Right hindlimb (tissue), 1 donor: ENCODE measurements around the gene PHC1.
A peak's percentile ranks its signal among the peaks of the same experiment; 100 is the strongest.
"Not testable (repeated sequence)": the region's sequence is repeated elsewhere in the genome, so short reads cannot be mapped to it uniquely, and the experiment has no call there.

Experiments used
- DNase-seq: peaks from one replicate; pipeline ENCODE4 v3.0.0-alpha.2; 2018

Gene PHC1

DNA sequence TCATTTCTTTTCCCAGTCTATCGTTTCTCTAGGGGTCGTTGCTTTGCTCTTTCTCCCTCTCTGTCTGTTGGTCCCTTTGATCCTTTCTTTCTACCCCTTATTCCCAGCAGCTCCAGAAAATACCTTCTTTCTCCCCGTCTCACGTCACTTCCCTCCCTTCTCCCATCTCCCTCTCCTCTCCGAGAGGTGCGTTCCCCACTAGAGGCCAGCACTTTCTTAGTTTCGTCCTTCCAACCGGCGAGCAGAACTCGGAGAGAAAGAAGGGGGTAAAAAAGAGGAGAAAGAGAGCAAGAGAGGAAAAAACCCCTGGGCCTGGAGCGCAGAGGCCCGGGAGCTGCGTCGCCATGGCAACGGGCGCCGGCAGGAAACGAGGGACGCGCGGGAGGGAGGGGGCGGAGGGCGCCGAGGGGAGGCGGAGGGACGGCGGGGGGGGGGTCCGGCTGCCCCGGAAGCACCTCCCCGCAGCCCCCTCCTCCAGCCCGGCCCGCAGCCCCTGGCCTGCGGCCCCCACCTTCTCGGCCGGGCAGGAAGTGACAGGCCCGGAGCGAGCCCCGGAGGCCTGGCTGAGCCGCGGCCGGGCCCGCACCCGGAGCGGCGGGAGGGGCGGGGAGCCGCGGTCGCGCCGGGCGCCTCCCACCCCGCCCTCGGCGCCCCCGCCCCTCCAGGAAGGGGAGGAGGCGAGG, at the start of gene PHC1:
Gene PHC1, plus strand, starts transcription at position 477 of the 683 bp plus-strand sequence. CDS start 3,169 bp downstream, outside the sequence.
- DNase-seq: peak; percentile 94

- DNase-seq: no peak
Measured at GRCh38 chr12:8866429-8866828, 47.9 kb upstream of the PHC1 start.

DNA sequence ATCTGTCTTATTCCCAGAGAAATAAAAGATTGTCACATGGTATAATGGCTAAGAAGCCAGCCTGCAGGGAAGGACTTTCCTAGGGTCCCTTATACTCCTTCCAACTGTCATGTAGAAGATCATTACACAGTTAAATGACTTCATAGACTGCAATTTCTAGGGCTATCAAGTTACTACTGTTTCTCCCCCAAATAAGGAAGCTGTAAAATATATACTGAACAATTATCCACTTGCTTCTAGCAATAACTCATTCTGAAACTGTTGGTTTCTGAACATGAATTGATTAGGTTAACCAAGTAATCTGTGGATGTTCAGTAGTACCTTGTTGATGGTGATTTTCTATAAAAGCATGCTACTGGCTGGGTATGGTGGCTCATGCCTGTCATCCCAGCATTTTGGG, 47.3 kb upstream of the PHC1 start:
- no peak for DNase-seq

GRCh38 chr12:8867786-8868185, 46.5 kb upstream of the PHC1 start:
- no peak for DNase-seq

GRCh38 chr12:8870586-8870985, 43.7 kb upstream of the PHC1 start:
- DNase-seq: no peak

DNA sequence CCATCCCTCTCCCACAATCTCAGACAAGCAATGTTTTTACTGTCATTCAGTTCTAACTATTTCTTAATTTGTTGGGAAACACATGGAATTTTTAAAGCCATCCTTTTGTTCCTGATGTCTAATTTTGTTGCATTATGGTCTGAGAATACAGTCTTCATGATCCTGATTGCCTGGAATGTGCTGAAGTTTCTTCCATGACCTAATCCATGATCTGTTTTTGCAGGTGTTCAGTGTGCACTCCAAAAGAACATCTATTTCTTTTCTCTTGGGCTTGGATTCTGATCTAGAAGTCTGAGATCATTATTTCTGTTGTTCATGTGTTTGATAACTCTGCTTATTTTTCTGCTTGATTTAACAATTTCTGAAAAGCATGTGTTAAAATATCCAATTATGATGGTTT, 43.2 kb upstream of the PHC1 start:
- no peak for DNase-seq

DNA sequence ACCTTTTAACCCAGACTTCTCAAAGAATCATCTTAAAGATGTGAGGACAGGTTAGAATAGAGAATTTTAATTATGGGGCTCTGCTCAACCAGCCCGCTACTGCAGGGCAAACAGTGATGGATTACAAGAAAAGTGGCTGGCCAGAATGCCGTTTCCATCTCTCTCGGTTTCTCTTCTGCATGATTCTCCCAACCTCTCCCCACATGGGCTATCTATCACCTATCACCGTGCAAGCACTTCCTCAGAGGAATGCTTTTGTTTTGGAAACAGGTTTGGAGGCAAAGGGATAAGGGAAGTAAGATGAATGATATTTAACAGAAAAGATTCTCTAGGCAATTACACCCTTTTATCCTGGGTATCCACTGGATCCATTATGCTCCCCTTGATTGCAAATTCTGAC, 37.4 kb upstream of the PHC1 start:
- DNase-seq: no peak

DNA sequence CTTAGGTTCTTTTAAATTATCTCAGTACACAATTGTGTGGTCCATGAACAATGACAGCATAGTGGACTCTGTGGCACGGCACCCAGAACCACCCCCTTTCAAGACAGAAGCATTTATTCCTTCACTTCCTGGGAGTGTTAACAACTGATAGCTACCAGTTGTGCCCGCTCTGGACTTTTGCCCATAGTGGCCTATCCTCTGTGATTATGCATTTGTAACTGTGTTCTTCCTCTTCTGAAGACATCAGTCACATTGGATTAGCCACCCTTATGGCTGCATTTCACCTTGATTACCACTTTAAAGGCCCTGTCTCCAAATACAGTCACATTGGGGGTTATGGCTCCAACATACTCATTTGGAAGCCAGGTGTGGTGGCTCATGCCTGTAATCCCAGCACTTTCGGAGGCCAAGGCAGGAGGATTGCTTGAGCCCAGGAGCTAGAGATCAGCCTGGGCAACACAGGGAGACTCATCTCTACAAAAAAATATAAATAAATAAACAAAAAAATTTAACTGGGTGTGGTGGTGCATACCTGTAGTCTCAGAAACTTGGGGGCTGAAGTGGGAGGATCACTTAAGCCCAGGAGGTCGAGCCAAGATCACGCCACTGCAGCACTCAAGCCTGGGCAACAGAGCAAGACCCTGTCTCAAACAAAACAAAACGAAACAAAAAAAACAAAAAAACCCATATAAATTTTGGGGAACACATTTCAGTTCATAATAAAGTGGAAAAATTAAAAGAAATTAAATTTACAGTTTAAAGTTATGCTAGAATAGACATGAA, 27.6 kb upstream of the PHC1 start:
- no peak for DNase-seq

GRCh38 chr12:8887285-8887715, 27.0 kb upstream of the PHC1 start:
- DNase-seq: no peak

DNA sequence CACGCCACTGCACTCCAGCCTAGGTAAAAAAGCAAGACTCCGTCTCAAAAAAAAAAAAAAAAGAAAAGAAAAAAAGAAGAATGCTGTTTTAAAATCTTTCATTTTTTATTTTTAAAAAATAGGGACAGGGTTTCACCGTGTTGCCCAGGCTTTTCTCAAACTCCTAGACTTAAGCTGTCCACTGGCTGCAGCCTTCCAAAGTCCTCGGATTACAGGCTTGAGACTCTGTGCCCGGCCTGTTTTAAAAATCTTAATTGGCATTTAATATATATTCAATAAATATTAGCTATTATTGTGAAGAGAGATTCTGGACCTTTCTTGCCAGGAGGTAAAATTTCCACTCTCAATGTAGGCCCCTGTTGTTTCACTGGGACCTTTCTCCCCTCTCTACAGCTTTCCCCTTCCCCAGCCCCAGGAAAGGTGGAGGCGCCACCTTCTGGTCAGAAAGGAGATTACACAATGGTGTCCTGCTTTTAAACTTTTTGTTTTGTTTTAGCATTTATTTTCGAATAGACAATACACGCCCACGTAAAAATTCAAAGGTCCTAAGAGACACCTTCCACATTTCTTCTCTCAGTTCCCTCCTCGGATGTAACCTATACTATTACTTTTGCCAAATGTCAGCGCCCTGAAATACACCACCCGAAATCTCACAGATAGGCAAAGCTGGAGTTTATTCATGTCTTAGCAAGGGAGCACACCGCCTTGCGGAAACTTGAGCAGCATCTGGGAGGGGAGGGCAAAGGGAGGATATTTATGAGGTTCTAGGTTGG, 23.8 kb upstream of the PHC1 start:
- DNase-seq: peak; percentile 69

GRCh38 chr12:8891976-8892375, 22.3 kb upstream of the PHC1 start:
- DNase-seq: no peak

DNA sequence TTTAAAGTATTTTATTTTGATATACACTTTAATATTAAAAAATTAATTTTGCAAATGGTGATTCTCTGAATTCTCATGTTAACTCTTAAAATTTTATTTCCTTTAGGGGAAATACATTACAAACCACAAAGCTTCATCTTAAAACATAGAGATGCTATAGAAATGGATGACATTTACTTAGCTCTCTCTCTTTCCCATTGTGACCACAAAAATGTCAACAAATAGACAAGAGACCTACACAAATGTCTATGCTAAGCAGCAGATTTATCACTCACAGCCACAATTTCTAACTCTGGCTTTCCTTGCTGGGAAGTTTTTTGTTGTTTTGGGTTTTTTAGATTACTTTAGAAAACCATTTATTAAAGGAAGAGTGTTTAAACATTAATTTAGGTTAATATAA, 19.9 kb upstream of the PHC1 start:
- no peak for DNase-seq

GRCh38 chr12:8894986-8895385, 19.3 kb upstream of the PHC1 start:
- no peak for DNase-seq

GRCh38 chr12:8897081-8897480, 17.2 kb upstream of the PHC1 start:
- DNase-seq: no peak

GRCh38 chr12:8899830-8900229, 14.5 kb upstream of the PHC1 start:
- no peak for DNase-seq

- DNase-seq: not testable (repeated sequence)
Measured at GRCh38 chr12:8902703-8903102, 11.6 kb upstream of the PHC1 start.

GRCh38 chr12:8903646-8904045, 10.7 kb upstream of the PHC1 start:
- no peak for DNase-seq

- DNase-seq: no peak
Measured at GRCh38 chr12:8904665-8905064, 9.6 kb upstream of the PHC1 start.

GRCh38 chr12:8905546-8905945, 8.8 kb upstream of the PHC1 start:
- no peak for DNase-seq

GRCh38 chr12:8906266-8907180, 7.8 kb upstream of the PHC1 start:
- DNase-seq: peak; percentile 22

DNA sequence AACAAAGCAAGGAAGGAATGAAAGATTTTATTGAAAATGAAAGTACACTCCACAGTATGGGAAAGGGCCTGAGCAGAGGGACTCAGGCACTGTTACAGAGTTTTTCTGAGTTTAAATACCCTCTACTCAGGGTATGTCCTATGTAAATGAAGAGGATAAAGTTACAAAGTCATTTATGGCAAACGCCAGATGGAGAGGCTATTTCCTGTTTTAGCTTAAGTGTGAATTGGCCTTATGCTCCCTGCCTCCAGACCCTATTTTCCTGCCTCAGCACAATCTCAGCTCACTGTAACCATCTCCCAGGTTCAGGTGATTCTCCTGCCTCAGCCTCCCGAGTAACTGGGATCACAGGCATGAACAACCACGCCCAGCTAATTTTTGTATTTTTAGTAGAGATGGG, 6.8 kb upstream of the PHC1 start:
- DNase-seq: no peak

- DNase-seq: no peak
Measured at GRCh38 chr12:8909752-8910151, 4.6 kb upstream of the PHC1 start.
